ENCODE measurements around the gene ALDH5A1.

Gene ALDH5A1

DNA sequence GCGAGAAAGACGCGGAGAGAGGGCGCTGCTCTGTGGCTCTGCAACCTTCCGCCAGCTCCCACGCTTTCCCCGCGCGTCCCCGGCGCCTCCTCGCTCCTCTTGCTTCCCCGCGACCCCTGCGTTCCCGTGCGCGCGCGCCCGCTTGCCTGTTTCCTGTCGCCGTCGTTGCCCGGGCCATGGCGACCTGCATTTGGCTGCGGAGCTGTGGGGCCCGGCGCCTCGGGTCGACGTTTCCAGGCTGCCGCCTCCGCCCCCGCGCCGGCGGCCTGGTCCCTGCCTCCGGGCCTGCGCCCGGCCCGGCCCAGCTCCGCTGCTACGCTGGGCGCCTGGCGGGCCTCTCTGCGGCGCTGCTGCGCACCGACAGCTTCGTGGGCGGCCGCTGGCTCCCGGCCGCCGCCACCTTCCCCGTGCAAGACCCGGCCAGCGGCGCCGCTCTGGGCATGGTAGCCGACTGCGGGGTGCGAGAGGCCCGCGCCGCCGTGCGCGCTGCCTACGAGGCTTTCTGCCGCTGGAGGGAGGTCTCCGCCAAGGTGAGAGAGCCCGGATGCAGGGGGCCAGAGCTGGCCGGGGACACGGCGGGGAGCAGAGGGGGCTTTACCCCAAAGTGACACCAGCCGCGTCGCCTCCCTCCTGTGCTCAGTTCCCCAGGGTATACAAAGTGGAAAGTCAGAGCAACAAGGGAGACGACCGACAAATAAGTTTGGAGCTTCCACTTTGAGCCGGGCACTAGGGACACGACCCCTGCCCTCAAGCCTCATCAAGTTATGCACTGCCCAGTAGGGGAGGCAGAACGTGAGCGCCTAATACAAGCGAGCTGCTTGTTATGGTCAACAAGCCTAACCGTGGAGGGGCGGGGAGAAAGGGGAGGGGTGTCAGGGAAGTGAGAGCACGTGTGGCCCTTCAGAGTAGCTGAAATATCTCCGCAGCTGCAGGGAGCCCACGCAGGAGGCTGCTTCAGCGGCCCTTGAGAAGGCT, at the start of gene ALDH5A1:
Gene ALDH5A1 (plus strand): TSS at position 149 of the 975 bp plus-strand sequence. CDS start 28 bp downstream, at position 177.
- peak; percentile 86 for DNase-seq

DNA sequence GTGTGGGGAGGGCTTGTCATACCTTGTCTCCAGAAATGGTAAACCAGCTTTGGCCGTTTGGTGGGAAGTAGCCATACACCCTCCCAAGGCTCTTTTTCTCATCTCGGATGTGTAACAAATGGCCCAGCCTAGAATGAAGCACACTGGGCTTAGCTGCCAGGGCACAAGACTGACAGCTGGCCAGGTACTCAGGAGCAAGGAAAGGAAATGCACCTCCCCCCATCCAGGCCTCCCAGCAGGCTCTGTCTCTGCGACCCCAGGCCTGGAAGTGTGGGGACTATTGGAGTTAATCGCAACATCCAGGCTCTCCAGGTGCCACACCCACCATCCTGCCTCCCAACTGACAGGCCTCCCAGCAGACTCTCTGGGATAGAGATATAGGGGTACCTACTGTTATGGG, 49.1 kb upstream of the ALDH5A1 start:
- ATAC-seq = no peak
- DNase-seq = no peak

More for the DNA sequence above, at the start of gene ALDH5A1:
- peak; percentile 79 for ATAC-seq

- ATAC-seq (no peak), DNase-seq (no peak)
These were observed 48.1 kb upstream of the ALDH5A1 start for GRCh38 chr6:24446670-24447069.

GRCh38 chr6:24448396-24448795, 46.4 kb upstream of the ALDH5A1 start:
- ATAC-seq (no peak), DNase-seq (no peak)

DNA sequence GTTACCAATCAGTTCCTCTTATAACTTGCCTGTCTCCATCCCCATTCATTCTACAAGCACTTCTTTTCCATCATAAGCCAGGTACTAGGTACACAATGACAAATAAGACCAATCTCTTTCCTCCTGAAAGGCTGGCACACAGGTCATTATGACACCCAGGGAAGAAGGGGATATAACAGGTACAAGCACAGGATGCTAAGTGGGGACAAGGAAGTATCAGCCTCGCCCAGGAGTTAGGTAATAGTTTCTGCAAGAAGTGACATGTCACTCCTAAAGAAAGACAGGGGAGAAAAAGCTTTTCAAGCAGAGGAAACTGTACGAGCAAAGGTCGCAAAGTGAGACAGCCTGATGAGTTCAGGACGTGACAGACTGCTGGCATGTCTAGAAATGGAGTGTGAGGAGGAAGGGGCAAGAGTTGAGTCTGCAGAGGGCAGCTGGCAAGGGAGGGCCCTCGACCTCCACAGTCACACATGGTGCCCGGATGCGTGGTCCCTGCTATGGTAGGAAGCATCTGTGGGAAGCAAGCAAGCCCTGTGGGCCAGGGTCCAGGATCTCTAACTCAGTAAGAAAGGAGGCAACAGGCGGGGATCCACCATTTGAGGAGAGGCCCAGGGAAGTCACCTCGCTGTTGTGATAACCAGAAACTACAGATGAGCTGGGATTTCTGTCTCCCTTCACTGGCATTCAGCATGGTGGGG, 45.8 kb upstream of the ALDH5A1 start:
- ATAC-seq = no peak

GRCh38 chr6:24451581-24452388, 43.0 kb upstream of the ALDH5A1 start:
- DNase-seq (no peak), ATAC-seq (no peak)

More for the DNA sequence above, 45.8 kb upstream of the ALDH5A1 start:
- DNase-seq = no peak

- ATAC-seq (no peak), DNase-seq (no peak)
These were observed 40.8 kb upstream of the ALDH5A1 start for GRCh38 chr6:24453921-24454320.

DNA sequence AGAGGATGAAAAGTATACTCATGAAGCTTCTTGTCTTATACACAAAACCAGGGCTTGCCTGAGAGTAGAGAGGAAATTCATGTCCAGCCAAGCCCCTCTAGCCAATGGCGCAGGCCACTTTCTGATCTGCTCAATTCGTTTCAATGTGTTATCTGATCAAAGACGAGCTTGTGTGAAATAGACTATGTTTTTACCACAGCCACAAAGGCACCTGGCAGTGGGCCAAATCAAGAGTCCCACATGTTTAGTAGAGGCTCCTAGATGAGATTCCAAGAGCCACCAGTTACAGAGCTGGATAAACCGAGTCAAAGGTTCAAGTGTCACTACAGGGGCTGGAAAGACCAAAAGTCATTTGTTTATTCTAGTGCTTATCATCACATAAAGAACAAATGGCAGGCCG, 40.3 kb upstream of the ALDH5A1 start:
- no peak for ATAC-seq
- DNase-seq = no peak

DNA sequence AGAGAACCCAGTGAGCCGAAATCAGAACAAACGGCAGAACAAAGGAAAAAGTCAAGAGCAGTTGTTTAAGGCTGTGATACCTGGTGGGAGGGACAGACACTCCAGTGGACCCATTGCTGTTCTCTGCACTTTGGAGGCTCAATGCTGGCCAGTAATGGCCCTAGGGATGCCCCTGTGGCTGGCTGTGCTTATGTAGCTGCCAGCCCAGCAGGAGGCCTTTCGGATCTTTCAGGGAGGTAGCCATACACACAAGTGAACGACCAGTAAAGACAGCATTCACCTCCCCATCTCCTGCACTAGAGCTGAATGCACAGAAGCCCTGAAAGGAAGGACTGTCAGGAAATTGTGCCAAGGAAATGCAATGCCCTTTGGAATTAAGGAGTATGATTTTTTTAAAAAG, 39.7 kb upstream of the ALDH5A1 start:
- no peak for DNase-seq
- no peak for ATAC-seq

- DNase-seq = no peak
- ATAC-seq = no peak
These were observed 36.6 kb upstream of the ALDH5A1 start for GRCh38 chr6:24458134-24458533.

GRCh38 chr6:24458941-24459340, 35.8 kb upstream of the ALDH5A1 start:
- DNase-seq (no peak), ATAC-seq (no peak)

GRCh38 chr6:24460966-24461365, 33.8 kb upstream of the ALDH5A1 start:
- ATAC-seq = no peak
- DNase-seq = no peak

DNA sequence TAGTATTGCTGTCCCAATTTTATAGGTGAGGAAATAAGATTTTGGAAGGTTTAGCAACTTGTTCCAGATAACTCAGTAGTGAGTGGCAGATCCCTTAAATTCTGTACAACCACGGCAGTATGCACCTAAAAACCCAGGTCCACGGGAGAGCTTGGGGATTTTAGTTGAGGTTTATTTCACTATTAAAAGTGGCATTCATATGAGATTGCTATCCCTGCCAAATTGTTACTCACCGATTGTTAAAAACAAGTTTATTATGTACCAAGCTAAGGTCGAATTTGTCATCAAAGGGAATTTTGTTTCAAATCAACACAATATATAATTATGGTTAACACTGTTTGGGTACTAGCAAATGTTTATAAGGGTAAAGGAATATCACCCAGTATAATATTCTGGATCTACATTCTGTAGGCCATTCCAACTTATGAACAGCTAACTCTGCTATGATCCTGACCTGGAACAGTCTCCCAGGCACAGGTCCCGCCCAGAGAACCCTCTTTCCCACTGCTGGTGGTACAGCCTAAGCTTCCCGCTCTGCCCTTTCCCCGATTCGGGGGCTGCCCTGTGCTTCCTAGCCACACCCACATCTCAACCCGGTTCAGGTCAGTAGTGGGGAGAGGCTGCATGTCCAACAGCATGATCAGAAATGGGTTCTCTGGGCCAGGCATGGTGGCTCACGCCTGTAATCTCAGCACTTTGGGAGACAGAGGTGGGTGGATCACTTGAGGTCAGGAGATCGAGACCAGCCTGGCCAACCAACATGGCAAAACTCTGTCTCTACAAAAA, 30.3 kb upstream of the ALDH5A1 start:
- DNase-seq = no peak
- no peak for ATAC-seq

GRCh38 chr6:24469811-24470210, 25.0 kb upstream of the ALDH5A1 start:
- ATAC-seq (no peak), DNase-seq (no peak)

DNA sequence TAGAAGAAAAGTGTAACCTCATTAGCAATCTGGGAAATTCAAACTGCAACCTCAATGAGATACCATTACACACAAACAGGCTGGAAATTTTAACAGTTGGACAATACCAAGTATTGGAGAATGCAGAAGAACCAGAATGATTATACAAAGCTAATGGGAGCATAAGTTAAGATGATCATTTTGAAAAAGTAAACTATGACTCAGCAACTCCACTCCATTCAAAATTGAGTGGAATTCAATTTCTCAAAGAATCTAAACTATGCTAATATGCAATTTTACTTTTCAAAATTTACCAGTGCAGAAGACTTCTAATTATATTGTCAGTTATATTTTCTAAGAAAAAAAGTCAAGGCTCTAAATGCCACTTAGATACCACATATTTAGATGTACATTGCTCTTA, 22.6 kb upstream of the ALDH5A1 start:
- ATAC-seq (no peak), DNase-seq (no peak)

DNA sequence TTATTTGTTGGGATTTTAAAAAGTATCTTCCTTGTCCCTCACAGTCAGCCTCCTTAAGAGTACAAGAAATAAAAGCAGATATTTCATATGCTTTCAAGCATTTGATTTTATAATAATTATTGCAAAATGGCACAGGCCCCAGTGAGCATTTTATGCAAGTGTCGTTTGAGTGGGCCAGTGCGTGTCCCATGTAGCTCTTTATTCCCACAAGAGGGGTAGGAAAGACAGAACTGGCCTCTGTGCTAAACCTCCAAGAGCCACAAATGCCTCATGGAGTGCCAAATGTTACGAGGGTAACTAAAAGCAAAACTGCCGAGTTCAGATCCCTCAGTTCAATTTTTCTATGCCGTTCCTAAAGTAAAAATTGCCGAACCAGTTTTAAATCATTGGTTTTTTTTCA, 18.1 kb upstream of the ALDH5A1 start:
- ATAC-seq = no peak
- no peak for DNase-seq

GRCh38 chr6:24477070-24477469, 17.7 kb upstream of the ALDH5A1 start:
- DNase-seq (no peak), ATAC-seq (no peak)

GRCh38 chr6:24478903-24479302, 15.9 kb upstream of the ALDH5A1 start:
- DNase-seq (no peak), ATAC-seq (no peak)

DNA sequence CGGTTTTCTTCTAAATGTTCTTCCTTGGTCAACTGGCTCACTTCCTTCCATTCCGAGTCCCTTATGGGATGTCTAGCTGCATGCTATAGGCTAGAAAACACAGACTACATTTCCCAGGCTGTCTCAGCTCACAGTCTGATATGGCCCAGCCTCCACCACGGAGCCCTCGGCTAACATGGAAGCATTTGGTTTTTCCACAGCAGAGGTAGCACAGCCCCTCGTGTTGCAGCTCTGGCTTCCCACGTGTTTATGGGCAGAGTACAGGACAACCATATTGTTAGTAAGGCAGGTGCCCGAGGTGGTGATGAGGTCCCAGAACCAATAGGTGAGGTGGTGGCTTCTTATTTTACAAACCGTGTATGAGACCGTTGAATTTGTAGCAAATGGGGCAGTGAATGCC, 14.1 kb upstream of the ALDH5A1 start:
- no peak for ATAC-seq
- DNase-seq = no peak

GRCh38 chr6:24481449-24481848, 13.3 kb upstream of the ALDH5A1 start:
- ATAC-seq (no peak), DNase-seq (no peak)

GRCh38 chr6:24484657-24485323, 10.0 kb upstream of the ALDH5A1 start:
- ATAC-seq (no peak), DNase-seq (no peak)

Data from stimulated activated naive CD8-positive, alpha-beta T cell treated with anti-CD3 and anti-CD28 coated beads, Interleukin-15, Interleukin-2, amounts not matched to agents 100 U/mL and 50 U/mL, for 24 hours (primary cell).